Hematopoietic multipotent progenitor cell treated with erythropoietin and hydrocortisone succinate and interleukin-3 and kit ligand, for 4 days (in vitro differentiated cells): ENCODE data around the gene SHD.

Experiments
- DNase-seq: peaks from one replicate; pipeline ENCODE4 v3.0.0-alpha.2; 2015

The SHD gene

DNA sequence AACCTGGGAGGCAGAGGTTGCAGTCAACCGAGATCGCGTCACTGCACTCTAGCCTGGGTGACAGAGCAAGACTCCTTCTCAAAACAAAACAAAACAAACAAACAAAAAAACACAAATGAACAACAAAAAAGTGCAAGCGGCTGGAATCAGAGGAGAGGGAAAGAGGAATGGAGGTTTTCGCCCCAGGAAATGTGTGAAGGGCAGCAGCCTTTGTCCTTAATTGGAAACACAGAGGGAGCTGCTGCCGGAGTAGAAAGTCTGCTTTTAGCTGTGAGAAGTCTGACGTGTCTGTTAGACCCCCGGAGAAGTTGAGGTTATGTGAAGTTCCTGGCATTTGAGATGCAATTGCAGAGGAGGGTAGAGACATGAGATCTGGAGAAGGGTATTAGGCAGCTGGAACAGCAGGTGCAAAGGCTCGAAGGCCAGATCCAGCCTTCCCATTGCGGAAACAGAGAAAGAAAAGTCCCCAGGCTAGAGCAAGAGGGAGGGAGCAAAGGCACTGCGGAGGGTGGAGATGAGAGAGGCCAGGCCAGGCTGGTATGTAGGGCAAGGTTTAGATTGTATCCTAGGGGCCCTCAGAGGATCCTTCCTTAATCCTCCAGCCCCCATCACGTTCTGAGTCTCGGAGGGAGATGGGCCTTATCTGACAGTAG is 22.6 kb downstream of the SHD start:
- peak; percentile 43 for DNase-seq

DNA sequence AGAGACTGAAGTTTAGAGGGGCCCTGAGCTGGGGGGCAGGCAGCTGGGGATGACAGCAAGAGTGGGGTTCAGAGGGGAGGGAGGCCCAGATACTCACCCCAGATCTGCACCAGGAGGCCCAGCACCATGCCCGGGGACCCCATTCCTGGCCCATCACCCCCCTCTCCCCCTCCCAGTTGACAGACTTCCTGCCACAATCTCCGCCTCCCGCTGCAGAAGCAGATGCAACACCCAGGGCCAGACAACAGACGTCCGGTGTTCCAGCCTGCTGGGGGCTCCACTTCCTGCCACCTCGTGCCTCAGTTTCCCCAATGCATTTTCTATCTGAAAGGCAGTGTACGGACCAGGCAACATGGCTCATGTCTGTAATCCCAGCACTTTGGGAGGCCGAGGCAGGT is 23.2 kb downstream of the SHD start, which contains the start of gene TMIGD2:
Gene TMIGD2, minus strand, starts transcription at position 147 of the 398 bp plus-strand sequence. Its CDS starts 4 bp downstream, at position 143.
- peak; percentile 54 for DNase-seq

DNA sequence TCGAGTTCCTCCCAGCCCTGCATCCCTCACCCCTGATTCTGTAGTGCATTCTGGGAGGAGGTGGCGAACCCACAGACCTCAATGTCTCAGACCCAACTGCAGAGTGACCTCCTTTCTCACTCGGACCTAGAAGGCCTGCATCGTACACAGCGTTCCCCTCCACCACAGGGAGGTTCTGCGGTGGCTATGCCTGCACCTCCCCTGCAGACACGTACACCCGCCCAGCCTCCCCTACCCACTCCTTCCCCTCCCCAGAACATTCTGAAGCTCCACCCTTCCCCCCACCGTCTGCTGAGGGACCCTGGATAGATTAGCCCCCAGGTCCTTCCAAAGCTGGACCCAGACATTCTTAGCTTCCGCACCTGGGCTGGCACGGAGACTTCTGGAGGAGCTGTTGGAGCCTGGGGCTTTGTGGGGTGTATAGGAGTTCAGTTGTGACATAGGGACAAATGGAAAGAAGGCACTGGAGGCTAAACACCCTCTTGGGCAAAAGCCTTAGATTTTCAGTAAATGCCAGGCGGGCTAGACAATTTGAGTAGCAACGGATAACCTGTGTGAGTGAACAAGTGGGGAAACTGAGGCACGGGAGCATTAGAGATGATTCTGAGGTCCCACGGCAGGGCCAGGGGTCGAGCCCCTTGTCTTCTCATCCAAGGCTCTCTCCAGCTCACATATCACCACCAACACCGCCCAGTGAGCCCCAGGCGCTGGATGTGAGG is 24.9 kb downstream of the SHD start:
- DNase-seq, result no peak

DNA sequence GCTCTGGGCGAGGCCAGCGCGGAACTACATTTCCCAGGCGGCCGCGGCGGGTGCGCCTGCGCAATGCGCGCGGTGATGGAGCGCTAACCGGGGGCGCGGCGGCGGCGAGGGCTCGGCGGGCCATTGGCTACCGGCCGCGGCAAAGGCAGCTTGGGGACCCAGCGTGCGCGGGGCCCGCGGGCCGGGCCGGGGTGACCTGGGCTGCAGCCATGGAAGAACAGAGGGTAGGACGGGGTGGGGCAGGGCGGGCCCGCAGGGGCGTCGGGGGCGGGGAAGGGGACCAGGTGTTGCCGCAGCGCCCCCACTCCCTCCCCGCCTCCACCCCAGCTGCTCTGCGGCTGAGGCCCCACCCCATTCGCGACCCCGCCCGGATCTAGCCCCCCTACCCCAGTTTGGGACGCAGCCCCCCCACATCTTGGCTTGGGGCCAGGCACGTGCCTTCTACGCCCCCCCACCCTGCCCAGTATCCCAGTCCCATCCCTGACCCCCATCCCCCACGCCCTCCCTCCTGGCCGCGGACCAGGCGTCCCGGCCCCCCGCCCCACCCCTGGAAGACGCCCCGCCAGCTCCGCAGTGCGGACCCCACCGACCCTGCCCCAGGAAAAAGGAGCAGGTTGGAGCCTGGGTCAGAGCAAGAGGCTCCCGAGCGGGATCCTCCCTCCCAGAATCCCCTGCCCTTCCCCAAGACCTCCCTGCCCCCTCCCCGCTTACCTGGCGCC is 25.6 kb downstream of the SHD start, which contains the start of gene FSD1:
Gene FSD1, plus strand, starts transcription at position 61 of the 719 bp plus-strand sequence. Its CDS starts 149 bp downstream, at position 210.
- DNase-seq, result peak; percentile 86

DNA sequence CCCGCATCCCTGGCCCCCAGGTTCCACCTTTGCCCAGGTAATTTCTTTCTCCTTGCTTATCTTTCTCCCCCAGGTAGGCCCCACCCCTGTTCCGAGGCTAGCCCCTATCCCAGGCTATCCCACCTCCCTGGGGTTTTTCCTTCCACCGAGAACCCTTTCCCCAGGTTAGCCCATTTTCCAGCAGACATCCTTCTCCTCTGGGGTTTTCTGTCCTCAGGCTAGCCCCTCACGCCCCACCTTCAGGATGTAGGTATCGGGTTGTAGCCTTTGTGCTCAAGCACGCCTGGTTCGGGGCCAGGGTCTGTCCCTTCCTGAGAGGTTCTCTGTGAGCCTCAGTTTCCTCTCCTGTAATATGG is 26.2 kb downstream of the SHD start:
- no peak for DNase-seq

DNA sequence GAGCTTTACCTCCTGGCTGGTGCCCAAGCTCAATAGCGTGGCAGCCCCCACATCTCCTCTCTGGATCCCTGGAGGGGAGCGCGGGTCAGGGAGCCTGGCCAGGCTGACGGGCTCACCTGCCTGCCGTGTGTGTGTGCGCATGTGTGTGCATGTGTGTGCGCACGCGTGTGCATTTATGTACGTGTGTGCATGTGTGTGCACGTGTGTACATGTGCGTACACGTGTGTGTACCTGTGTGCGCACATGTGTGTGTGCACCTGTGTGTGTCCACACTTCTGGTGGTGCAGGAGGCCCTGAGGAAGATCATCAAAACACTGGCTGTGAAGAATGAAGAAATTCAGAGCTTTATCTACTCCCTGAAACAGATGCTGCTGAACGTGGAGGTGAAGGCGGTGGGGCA is 26.6 kb downstream of the SHD start:
- DNase-seq, result no peak

DNA sequence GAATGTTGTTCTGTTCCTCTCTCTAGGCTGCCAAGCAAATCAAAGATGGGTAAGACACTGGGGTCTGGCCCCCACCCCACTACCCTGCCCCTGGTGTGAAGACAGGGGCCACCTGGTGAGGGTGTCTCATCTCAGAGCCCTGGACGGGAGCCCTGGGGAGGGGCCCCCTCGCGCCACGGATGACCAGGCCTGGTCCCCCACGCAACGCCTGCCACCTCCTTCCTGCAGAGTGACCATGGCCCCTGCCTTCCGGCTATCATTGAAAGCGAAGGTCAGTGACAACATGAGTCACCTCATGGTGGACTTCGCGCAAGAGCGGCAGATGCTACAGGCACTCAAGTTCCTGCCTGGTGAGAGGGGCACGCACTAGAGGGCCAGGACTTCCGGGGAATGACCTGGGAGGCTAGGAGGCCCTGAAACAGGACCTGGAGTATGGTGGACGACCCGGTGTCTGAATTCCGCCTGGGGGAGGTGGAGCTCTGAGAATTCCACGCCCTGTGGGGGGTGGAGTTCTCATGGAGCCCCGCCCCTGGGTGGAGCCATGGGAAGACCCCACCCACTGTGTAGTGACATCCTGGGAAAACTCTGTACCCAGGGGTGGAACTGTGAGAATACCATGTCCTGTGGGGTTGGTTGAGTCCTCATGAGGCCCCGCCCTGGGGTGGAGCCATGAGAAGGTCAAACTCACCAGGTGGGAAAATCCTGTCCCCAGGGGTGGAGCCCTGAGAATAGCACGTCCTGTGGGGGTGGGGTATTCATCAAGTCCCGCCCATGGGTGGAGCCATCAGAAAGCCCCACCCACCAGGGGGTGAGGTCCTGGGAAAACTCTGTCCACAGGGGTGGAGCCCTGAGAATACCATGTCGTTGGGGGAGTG is 31.4 kb downstream of the SHD start:
- peak; percentile 42 for DNase-seq

DNA sequence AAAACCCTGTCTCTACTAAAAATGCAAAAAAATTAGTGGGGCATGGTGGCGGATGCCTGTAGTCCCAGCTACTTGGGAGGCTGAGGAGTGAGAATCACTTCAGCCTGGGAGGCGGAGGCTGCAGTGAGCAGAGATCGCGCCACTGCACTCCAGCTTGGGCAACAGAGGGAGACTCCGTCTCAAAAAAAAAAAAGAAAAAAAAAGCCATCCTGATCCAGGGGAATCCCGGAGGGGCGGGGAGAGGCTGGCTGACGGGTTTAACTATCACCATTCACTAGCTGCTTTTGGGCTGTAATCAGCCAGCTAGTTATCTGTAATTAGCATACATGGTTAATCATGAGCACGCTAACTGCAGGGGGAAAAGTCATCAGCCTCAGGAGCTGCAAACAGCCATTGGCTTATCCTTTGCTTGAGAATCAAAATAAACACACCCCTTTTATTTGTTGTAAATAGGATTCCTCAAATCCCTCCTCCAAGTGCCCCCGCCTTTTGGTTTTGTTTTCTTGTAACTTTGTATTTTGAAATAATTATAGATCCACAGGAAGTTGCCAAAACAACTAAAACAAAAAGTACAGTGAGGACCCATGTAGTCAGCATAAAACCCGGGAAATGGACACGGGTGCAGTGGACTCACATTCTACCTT is 34.9 kb downstream of the SHD start:
- no peak for DNase-seq

DNA sequence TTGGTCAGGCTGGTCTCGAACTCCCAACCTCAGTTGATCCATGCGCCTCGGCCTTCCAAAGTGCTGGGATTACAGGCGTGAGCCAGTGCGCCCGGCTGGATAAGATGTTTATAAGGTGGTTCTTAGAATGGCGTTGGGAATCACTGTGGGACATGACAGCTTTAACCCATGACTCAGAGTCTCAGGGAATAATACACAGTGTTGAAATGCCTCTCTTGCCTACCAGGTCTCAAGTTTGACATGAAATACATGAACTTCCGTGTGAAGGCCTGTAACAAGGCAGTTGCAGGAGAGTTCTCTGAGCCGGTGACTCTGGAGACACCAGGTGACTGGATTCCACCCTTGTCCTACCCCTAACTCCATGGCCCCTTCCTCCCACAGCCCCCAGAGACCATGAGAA is 37.9 kb downstream of the SHD start:
- no peak for DNase-seq

DNA sequence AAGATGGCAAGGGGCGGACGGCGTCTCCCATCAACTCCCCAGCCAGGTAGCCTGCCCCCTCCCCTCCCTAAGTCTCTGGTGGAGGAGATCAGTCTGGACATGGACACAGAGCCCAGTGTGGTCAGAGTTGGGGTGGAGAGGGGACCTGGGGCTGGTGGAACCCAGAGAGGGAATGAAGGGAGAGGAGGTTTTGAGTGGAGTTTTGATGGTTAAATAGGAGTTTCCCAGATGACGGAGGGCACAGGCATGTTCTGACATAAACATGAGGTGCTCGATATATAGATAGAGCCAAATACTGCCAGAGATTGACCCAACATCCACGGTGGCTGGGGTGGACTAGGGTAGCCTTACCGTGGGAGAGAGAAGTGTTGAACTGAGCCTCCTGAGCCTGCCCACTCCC is 39.4 kb downstream of the SHD start:
- no peak for DNase-seq

DNA sequence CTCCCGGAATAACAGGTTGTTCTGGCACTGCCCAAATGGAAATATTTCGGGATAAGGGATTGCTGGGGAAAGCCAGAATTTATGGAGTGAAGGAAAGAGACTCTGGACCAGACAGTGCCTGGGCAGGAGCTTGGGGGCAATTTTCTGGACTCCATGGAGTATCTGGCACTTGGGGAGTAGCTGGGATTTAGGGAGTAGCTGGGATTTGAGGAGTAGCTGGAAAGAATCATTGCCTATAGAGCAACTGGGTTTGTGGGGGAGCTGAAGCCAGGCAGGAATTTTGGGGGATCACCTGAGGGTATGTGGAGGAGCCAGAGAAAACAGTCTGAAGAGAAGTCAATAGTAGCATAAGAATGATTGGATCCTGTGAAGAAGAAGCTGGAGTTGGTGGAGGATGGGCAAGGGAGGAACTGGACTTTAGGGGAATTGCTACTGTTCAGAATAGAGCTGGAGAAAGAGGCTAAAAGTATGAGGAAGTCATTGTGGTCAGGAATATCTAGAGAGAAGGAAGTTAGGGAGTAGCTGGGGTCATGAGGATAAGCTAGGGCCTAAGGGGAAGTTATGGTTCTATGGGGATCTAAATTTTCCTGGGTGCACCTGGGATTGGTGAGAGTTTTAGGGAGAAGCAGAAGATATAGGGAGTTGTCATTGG is 40.1 kb downstream of the SHD start:
- no peak for DNase-seq

DNA sequence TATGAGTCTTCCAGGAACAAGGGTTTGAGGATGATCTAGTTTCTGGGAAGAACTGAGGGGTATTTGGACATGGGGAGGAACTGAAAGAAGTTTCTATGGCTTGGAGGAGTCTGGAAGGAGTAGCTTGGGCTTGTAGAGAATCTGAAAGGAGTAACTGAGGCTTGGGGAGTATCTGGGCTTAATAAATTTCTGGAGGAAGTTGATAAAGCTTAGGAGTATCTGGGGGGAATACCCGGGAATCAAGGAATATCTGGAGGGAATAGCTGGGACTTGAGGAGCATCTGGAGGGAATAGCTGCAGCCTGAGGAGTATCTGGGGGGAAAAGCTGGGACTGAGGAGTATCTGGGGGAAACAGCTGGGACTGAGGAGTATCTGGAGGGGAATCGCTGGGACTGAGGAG is 41.4 kb downstream of the SHD start:
- no peak for DNase-seq

DNA sequence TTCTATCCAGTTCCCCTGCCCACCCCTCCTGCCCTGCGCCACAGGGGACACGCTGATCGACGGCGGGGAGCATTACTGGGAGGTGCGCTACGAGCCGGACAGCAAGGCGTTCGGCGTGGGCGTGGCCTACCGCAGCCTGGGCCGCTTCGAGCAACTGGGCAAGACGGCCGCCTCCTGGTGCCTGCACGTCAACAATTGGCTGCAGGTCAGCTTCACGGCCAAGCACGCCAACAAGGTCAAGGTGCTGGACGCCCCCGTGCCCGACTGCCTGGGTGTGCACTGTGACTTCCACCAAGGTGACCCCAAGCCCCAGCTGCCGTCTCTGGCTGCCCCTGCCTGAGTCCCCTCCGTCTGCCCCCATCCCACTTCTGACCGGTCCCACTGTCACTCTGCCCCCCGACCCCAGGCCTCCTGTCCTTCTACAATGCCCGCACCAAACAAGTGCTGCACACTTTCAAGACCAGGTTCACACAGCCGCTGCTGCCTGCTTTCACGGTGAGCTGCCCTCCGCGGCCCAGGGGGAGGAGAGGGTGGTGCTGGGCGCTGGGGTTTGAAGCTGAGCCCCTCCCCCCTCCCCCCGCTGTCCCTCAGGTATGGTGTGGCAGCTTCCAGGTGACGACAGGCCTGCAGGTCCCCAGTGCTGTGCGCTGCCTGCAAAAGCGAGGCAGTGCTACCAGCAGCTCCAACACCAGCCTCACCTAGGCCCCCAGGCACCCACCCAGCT is 44.0 kb downstream of the SHD start:
- DNase-seq, result no peak

DNA sequence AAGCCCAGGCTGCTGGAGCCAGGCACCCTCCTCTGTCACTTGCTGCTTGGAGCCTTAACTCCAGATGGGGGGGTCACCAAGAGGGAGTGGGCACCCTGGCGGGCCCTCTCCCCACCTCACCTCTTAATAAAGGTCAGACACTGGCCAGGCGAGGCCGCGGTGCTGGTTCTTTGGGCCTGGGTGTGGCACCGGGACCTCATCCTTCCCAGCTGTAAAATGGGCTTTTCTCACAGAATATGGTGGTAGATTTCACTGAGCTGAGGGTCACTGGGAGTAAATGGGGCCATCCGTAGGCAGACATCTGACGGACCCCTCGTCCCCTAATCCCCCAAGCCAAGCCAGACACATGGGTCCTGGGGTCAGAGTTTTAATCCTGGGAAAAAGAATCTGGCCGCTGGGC is 44.6 kb downstream of the SHD start:
- DNase-seq, result no peak

DNA sequence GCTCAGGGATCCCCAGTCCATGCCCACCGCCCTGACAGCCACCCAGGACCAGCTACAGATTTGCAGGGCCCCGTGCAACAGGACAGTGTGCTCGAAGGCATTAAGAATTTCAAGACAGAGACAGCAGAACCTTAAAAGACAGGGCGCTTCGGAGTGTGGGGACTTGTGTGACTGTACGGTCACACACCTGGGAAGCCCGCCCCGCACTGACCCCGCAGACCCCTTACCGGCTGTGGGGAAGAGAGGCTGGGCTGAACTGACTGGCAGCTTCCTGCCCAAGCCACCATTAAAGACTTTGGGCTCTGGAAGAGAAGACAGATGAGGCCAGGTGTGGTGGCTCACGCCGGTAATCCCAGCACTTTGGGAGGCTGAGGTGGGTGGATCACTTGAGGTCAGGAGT is 45.2 kb downstream of the SHD start:
- DNase-seq, result no peak

DNA sequence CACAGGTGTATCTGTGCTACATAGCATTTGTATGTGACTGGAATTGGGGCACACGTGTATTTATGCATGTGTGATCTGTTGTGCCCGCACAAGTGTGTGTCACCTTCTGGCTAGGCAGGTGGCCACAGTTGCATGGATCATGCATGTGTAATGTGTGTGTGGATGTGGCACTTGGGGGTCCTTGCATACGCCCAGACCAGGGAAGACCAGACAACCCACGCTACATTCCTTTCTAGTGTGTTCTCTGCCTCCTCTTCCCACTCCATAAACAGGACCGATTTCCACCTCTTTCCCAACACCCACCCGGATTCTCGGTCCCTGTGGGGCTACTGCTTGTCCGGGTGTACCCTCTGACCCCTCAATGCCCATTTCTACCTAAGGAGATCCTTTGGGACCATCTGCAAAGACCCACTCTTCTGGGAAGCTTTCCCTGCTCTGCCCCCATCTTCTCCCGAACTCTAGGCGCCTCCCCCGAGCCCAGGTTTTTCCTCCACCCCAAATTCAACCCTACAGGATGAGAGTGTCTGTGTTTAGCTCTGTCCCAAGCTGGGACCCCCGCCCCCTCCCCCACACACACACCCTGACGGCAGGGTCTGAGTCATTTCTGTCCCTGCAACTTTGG is 47.3 kb downstream of the SHD start:
- DNase-seq, result no peak

DNA sequence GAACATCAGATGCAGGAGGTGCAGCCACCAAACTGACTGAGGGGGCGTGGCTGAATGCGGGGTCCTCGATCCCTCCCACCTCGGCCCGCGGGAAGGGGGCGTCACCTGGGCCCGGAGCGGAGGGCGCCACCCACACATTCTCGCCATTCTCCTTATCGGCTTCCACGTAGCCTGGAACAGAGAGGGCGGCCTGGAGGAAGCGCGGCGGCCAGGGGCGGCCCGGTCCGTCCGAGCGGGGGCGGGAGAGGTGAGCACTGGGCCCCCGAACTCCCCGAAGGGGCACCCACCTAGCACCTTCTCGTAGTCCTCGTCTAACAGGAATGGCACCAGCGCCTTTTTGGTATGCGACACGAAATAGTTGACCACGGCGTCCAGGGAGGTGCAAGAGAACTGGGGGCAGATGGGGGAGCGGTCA is 47.8 kb downstream of the SHD start:
- DNase-seq, result peak; percentile 62

DNA sequence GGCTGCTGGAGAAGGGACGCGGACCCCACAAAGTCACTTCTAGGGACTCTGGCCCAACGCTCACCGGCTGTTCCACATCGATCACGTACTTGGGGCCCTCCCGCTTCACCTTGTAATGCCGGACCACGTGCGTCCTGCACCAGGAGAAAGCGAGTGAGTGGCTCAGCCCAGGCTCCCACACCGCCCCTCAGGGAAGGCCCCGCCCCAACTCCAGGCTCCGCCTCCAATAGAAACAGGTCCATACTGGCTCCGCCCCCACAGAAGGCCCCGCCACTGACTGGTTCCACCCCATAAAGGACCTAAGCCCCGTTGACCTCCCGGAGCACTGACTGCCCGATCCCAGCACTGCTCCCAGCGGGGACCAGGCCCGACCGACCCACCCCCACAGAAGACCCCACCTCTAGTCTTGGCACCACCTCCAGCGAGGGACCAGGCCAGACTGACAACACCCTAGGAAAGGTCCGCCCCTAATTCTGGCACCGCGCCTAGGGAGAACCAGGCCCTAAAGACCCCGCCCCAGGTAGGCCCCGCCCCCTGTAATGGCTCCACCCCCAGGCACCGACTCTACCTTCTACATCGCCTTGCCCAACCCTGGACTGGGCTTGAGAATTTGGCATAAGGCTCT is 48.3 kb downstream of the SHD start:
- DNase-seq, result peak; percentile 93

DNA sequence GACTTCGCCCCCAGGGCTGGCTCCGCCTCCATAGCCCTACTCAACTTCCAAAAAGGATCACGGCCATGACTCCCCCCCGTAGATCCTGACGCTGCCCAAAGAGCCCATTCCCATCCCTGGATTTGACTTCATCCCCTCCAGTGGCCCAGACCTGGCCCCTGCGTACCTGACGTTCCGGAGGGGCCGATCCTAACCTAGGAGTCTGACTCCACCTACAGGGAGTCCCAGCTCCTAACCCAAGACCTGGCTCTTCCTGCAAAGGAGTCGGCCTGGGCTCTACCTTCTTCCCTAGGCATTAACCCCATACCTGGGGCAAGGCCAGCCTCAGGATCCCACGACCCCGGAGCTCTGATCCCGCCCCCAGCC is 48.8 kb downstream of the SHD start:
- no peak for DNase-seq
